ENCODE results near the gene SEC14L5. TPM values are rescaled to one million over a fixed set of nuclear protein-coding genes. Genes with fewer than 3 reads are reported as not detected.

Gene SEC14L5
- total RNA-seq, 1 donor from 2014 or later = 0.41 TPM

DNA sequence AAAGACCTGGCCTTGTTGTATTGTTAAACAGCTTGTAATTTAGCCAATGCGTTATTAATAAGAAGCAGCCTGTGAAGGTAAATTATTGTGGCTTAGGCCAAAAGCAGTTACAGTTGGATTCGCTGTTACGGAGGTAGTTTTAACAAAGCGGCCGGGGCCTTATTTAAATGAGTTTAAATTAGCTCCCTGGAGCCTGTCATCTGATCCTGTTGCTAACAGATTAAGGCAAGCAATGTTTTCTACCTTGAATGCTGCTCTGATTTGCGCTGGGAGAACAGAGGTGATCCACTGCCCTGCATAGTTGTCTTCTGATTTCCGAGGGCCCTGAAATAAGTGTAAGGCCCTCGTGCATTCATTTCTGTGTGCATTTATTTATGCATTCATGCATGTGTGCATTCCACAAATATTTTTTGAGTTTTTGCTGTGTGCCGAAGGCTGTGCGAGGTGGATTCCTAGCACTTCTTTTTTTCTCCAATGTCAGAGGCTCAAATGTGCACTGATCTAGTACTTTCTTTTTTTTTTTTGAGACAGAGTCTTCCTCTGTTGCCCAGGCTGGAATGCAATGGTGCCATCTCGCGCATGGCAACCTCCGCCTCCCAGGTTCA is 10.9 kb downstream of the SEC14L5 start:
- peak overlapping the region; percentile 26 for H3K4me3 ChIP-seq
- H3K27ac Mint-ChIP-seq = peak overlapping the region; percentile 53
- peaks cover 16% of the 10 kb centered on the region for H4K20me1 ChIP-seq (ENCODE audit: low read depth)
- no peaks in the 10 kb centered on the region for H3K9me3 ChIP-seq (ENCODE audit: low read depth)
- no peaks in the 10 kb centered on the region for H3K9me3 Mint-ChIP-seq
- H3K4me3 Mint-ChIP-seq = no peak overlapping the region
- peaks cover 35% of the 10 kb centered on the region for H3F3A ChIP-seq (ENCODE audit: low read depth)
- H3K27me3 ChIP-seq = no peaks in the 10 kb centered on the region
- H3K27ac ChIP-seq = no peak overlapping the region
- DNase-seq (ENCODE audit: low spot score) = peak; percentile 70
- no peaks in the 10 kb centered on the region for H3K36me3 Mint-ChIP-seq
- no peaks in the 10 kb centered on the region for H3K79me2 ChIP-seq (ENCODE audit: low read depth)
- H3K4me1 Mint-ChIP-seq = peaks cover 26% of the 10 kb centered on the region
- no peak overlapping the region for H3K9ac ChIP-seq
- no peak overlapping the region for H2AFZ ChIP-seq (replicated peaks)
- H3K4me1 ChIP-seq = peaks cover 26% of the 10 kb centered on the region
- TF ChIP-seq EZH2 (IDR thresholded peaks at IDR 0.05) (no peak), EZH2phosphoT487 (IDR thresholded peaks at IDR 0.05) (no peak)
- TF ChIP-seq, protein P1, sequence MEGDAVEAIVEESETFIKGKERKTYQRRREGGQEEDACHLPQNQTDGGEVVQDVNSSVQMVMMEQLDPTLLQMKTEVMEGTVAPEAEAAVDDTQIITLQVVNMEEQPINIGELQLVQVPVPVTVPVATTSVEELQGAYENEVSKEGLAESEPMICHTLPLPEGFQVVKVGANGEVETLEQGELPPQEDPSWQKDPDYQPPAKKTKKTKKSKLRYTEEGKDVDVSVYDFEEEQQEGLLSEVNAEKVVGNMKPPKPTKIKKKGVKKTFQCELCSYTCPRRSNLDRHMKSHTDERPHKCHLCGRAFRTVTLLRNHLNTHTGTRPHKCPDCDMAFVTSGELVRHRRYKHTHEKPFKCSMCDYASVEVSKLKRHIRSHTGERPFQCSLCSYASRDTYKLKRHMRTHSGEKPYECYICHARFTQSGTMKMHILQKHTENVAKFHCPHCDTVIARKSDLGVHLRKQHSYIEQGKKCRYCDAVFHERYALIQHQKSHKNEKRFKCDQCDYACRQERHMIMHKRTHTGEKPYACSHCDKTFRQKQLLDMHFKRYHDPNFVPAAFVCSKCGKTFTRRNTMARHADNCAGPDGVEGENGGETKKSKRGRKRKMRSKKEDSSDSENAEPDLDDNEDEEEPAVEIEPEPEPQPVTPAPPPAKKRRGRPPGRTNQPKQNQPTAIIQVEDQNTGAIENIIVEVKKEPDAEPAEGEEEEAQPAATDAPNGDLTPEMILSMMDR (IDR thresholded peaks at IDR 0.05) = no peak
- no peaks in the 10 kb centered on the region for H3K36me3 ChIP-seq
- H3K4me2 ChIP-seq = peak overlapping the region; percentile 74
- peaks cover 13% of the 10 kb centered on the region for H3K27me3 Mint-ChIP-seq (ENCODE audit: insufficient read depth, low read depth)

DNA sequence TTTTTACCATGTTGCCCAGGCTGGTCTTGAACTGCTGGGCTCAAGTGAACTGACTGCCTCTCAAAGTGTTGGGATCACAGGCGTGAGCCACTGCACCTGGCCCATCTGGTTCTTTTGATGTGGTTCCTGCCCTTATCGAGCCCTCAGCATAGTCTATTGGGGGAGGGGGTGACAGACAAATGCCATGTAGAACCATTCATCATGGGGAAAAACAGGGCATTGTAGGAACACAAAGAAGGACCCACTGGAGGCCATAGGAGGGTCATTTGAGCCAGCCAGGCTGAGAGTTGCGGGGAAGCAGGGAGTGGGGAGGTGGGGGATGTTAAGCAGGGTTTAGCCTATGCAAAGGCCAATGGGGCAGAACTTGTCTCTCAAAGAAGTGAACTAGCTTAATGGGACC is 11.9 kb downstream of the SEC14L5 start:
- peaks cover 26% of the 10 kb centered on the region for H3K4me1 ChIP-seq
- H3K27me3 ChIP-seq = no peaks in the 10 kb centered on the region
- peak; percentile 76 for DNase-seq (ENCODE audit: low spot score)
- Mint-ChIP-seq H3K27me3 (ENCODE audit: insufficient read depth, low read depth) (peaks cover 13% of the 10 kb centered on the region), H3K4me3 (no peak overlapping the region), H3K27ac (peak overlapping the region; percentile 81), H3K4me1 (peaks cover 26% of the 10 kb centered on the region), H3K9me3 (no peaks in the 10 kb centered on the region), H3K36me3 (no peaks in the 10 kb centered on the region)
- H2AFZ ChIP-seq (replicated peaks) = peak overlapping the region; percentile 63
- H3K4me2 ChIP-seq = peak overlapping the region; percentile 74
- H3F3A ChIP-seq (ENCODE audit: low read depth) = peaks cover 35% of the 10 kb centered on the region
- H3K9me3 ChIP-seq (ENCODE audit: low read depth) = no peaks in the 10 kb centered on the region
- TF ChIP-seq EZH2phosphoT487 (IDR thresholded peaks at IDR 0.05) (no peak), EZH2 (IDR thresholded peaks at IDR 0.05) (no peak)
- no peak overlapping the region for H3K27ac ChIP-seq
- no peaks in the 10 kb centered on the region for H3K36me3 ChIP-seq
- H3K79me2 ChIP-seq (ENCODE audit: low read depth) = no peaks in the 10 kb centered on the region
- H4K20me1 ChIP-seq (ENCODE audit: low read depth) = peaks cover 16% of the 10 kb centered on the region
- no peak overlapping the region for H3K4me3 ChIP-seq
- H3K9ac ChIP-seq = no peak overlapping the region

DNA sequence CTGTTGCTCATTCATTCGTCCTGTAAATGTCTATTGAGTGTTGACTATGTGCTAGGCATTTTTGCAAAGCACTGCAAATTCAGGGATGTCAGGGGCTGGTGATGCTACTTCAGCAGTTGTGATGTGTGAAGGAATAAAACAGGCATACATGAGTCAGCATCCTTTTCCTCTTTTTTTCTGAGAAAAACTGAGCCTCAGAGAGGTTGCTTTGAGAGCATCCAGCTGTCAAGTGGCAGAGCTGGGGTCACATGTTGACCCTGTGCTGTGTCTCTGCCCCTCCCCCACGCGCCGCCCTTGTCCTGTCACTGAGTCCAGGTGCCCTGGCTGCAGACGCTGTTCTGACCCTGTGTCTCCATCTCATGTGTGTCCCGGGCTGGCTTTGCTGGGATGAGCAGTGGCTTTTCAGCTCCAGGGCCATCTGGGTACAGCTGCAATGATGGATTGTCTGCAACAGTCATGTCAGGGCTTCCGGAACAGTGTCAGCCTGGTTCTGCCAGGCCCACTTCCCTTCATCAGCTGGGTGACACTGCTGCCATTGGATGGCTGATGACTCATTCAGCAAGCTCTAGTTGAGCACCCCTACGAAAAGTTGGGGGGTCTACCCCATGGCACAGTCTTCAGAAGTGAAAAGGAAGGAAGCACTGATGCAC is 14.9 kb downstream of the SEC14L5 start:
- H3K27me3 ChIP-seq = no peaks in the 10 kb centered on the region
- peaks cover 26% of the 10 kb centered on the region for H3K4me1 ChIP-seq
- Mint-ChIP-seq H3K27me3 (ENCODE audit: insufficient read depth, low read depth) (peaks cover 14% of the 10 kb centered on the region), H3K9me3 (no peaks in the 10 kb centered on the region), H3K36me3 (no peaks in the 10 kb centered on the region), H3K4me3 (peak overlapping the region; percentile 62), H3K4me1 (peaks cover 26% of the 10 kb centered on the region), H3K27ac (no peak overlapping the region)
- TF ChIP-seq, protein P1 (IDR thresholded peaks at IDR 0.05) = no peak
- no peak overlapping the region for H2AFZ ChIP-seq (replicated peaks)
- no peaks in the 10 kb centered on the region for H3K79me2 ChIP-seq (ENCODE audit: low read depth)
- H3K9me3 ChIP-seq (ENCODE audit: low read depth) = no peaks in the 10 kb centered on the region
- H4K20me1 ChIP-seq (ENCODE audit: low read depth) = peaks cover 16% of the 10 kb centered on the region
- H3K4me2 ChIP-seq = no peak overlapping the region
- H3K9ac ChIP-seq = no peak overlapping the region
- no peaks in the 10 kb centered on the region for H3K36me3 ChIP-seq
- no peak overlapping the region for H3K27ac ChIP-seq
- DNase-seq (ENCODE audit: low spot score) = no peak
- peaks cover 29% of the 10 kb centered on the region for H3F3A ChIP-seq (ENCODE audit: low read depth)
- no peak overlapping the region for H3K4me3 ChIP-seq

DNA sequence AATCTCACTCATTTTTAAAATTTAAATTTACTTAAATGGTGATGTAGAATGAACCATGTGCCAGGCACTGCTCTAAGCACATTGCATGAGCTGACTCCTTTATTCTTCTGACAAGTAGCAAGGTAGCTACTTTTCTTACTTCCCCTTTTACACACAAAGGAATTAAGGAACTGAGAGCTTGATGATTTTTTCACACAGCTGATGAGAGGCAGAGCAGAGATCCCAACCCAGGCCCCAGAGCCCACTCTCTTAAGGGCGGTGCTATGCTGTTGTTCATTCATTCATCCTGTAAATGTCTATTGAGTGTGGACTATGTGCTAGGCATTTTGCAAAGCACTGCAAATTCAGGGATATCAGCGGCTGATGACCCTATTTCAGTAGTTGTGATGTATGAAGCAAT is 17.9 kb downstream of the SEC14L5 start:
- H3K36me3 Mint-ChIP-seq = no peaks in the 10 kb centered on the region
- no peaks in the 10 kb centered on the region for H3F3A ChIP-seq (ENCODE audit: low read depth)
- H3K27ac ChIP-seq = no peak overlapping the region
- no peaks in the 10 kb centered on the region for H3K9me3 ChIP-seq (ENCODE audit: low read depth)
- DNase-seq (ENCODE audit: low spot score) = no peak
- H3K4me1 Mint-ChIP-seq = peaks cover 6% of the 10 kb centered on the region
- H3K27me3 Mint-ChIP-seq (ENCODE audit: insufficient read depth, low read depth) = peaks cover 7% of the 10 kb centered on the region
- H4K20me1 ChIP-seq (ENCODE audit: low read depth) = no peaks in the 10 kb centered on the region
- H3K79me2 ChIP-seq (ENCODE audit: low read depth) = no peaks in the 10 kb centered on the region
- no peaks in the 10 kb centered on the region for H3K4me1 ChIP-seq
- H3K4me3 Mint-ChIP-seq = no peak overlapping the region
- H3K9ac ChIP-seq = no peak overlapping the region
- no peak overlapping the region for H2AFZ ChIP-seq (replicated peaks)
- no peak for TF ChIP-seq EZH2 (IDR thresholded peaks at IDR 0.05)
- TF ChIP-seq, protein P1 (IDR thresholded peaks at IDR 0.05) = no peak
- TF ChIP-seq EZH2phosphoT487 (IDR thresholded peaks at IDR 0.05) = no peak
- H3K27me3 ChIP-seq = no peaks in the 10 kb centered on the region
- H3K4me2 ChIP-seq = no peak overlapping the region
- H3K9me3 Mint-ChIP-seq = no peaks in the 10 kb centered on the region
- no peaks in the 10 kb centered on the region for H3K36me3 ChIP-seq
- no peak overlapping the region for H3K27ac Mint-ChIP-seq
- no peak overlapping the region for H3K4me3 ChIP-seq

All from neural progenitor cell (in vitro differentiated cells).